ENCODE measurements around the gene SYNPO.

SYNPO gene

DNA sequence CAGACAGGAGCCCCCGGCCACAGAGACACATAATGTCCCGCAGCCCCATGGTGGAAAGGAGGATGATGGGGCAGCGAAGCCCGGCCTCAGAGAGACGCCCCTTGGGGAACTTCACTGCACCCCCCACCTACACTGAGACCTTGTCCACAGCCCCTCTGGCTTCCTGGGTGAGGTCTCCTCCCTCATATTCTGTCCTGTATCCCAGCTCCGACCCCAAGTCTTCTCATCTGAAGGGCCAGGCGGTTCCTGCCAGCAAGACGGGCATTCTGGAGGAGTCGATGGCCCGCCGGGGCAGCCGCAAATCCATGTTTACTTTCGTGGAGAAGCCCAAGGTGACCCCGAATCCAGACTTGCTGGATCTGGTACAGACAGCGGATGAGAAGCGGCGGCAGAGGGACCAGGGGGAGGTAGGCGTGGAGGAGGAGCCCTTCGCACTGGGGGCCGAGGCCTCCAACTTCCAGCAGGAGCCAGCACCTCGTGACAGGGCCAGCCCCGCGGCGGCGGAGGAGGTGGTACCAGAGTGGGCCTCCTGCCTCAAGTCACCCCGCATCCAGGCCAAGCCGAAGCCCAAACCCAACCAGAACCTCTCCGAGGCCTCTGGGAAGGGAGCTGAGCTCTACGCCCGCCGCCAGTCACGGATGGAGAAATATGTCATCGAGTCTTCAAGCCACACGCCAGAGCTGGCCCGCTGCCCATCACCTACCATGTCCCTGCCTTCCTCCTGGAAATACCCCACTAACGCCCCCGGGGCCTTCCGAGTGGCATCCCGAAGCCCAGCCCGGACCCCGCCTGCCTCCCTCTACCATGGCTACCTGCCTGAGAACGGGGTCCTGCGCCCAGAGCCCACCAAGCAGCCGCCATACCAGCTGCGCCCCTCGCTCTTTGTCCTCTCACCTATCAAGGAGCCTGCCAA is 8.9 kb downstream of the SYNPO start:
- Histone ChIP-seq H3K36me3 (ENCODE audit: insufficient read depth) (no peaks in the 10 kb centered on the region), H3K4me3 (IDR thresholded peaks at IDR 0.05; ENCODE audit: insufficient read depth, low read depth, low read length) (no peak overlapping the region), H3K4me1 (ENCODE audit: low read depth, poor library complexity, severe bottlenecking) (no peaks in the 10 kb centered on the region), H3K4me2 (no peak overlapping the region), H3K79me2 (ENCODE audit: insufficient read depth, low read depth) (no peaks in the 10 kb centered on the region), H2AFZ (ENCODE audit: low read depth) (no peak overlapping the region), H3K27me3 (ENCODE audit: insufficient read depth, low read depth) (no peaks in the 10 kb centered on the region), H4K20me1 (ENCODE audit: insufficient read depth) (no peaks in the 10 kb centered on the region), H3K9ac (no peak overlapping the region), H3K27ac (no peak overlapping the region)
- TF ChIP-seq, protein P1, sequence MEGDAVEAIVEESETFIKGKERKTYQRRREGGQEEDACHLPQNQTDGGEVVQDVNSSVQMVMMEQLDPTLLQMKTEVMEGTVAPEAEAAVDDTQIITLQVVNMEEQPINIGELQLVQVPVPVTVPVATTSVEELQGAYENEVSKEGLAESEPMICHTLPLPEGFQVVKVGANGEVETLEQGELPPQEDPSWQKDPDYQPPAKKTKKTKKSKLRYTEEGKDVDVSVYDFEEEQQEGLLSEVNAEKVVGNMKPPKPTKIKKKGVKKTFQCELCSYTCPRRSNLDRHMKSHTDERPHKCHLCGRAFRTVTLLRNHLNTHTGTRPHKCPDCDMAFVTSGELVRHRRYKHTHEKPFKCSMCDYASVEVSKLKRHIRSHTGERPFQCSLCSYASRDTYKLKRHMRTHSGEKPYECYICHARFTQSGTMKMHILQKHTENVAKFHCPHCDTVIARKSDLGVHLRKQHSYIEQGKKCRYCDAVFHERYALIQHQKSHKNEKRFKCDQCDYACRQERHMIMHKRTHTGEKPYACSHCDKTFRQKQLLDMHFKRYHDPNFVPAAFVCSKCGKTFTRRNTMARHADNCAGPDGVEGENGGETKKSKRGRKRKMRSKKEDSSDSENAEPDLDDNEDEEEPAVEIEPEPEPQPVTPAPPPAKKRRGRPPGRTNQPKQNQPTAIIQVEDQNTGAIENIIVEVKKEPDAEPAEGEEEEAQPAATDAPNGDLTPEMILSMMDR (conservative IDR thresholded peaks at IDR 0.05; ENCODE audit: low read depth, low read length), result no peak

DNA sequence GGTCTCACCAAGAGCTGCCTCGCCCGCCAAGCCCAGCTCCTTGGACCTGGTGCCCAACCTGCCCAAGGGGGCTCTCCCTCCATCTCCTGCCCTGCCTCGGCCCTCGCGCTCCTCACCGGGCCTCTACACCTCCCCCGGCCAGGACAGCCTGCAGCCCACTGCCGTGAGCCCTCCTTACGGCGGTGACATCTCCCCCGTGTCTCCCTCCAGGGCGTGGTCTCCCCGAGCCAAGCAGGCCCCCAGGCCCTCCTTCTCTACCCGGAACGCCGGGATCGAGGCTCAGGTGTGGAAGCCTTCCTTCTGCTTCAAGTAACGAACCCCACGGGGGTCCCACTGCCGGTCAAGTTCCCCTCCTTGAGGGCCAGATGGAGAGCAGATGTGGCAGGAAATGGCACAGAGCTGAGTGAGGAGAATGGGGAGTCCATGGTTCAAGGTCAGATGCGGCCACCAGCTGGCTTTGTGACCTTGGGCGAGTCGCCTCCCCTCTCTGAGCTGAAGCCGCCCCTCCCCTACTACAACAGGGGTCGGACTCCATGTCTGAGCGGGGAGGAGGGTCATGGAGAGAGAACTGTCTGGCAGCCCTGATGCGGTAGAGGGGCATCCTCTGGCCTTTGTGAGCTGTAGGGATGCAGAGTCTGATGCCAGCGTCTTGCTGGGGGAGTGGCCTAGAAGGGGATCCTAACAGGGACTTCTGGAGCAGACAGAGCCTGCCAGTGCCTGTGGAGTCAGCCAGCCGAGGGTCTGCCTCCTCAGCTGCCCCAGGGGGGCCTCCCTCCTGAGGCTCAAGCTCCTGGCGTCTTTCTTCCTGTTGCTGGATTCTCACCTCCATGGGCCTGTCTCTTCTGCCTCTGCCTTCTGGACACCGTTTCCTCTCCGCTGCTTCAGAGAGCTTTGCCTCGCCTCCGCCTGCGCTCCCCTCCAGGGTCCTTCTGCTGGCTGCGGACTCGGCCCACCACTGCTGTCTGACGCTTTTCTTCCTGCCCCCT is 9.9 kb downstream of the SYNPO start:
- Histone ChIP-seq H3K79me2 (ENCODE audit: insufficient read depth, low read depth) (no peaks in the 10 kb centered on the region), H2AFZ (ENCODE audit: low read depth) (no peak overlapping the region), H3K27me3 (ENCODE audit: insufficient read depth, low read depth) (no peaks in the 10 kb centered on the region), H3K4me3 (IDR thresholded peaks at IDR 0.05; ENCODE audit: insufficient read depth, low read depth, low read length) (no peak overlapping the region), H3K4me1 (ENCODE audit: low read depth, poor library complexity, severe bottlenecking) (no peaks in the 10 kb centered on the region), H3K4me2 (no peak overlapping the region), H3K9ac (no peak overlapping the region), H4K20me1 (ENCODE audit: insufficient read depth) (no peaks in the 10 kb centered on the region), H3K36me3 (ENCODE audit: insufficient read depth) (no peaks in the 10 kb centered on the region), H3K27ac (no peak overlapping the region)
- TF ChIP-seq, protein P1 (conservative IDR thresholded peaks at IDR 0.05; ENCODE audit: low read depth, low read length), result no peak

DNA sequence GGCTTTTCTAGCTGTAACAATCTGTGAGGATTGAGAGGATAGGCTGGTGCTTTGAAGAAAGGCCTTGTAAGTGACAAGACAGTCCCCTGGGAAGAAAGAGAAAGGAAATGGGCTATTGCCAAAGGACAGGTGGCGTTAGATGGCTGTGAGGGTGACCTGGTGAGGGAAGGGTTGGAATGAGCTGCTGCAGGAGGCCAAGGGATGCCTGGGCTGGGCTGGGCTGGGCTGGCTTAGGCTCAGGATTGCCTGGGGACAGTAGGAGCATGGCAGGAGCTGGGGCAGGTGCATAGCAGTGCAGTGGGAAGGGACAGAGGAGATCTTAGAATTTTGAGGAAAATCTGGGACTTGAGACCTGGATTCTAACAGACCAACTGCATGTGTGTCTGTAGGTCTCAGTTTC is 10.9 kb downstream of the SYNPO start:
- Histone ChIP-seq H3K4me1 (ENCODE audit: low read depth, poor library complexity, severe bottlenecking) (no peaks in the 10 kb centered on the region), H2AFZ (ENCODE audit: low read depth) (no peak overlapping the region), H3K4me2 (no peak overlapping the region), H3K9ac (no peak overlapping the region), H4K20me1 (ENCODE audit: insufficient read depth) (no peaks in the 10 kb centered on the region), H3K4me3 (IDR thresholded peaks at IDR 0.05; ENCODE audit: insufficient read depth, low read depth, low read length) (no peak overlapping the region), H3K36me3 (ENCODE audit: insufficient read depth) (no peaks in the 10 kb centered on the region), H3K27ac (no peak overlapping the region), H3K79me2 (ENCODE audit: insufficient read depth, low read depth) (no peaks in the 10 kb centered on the region), H3K27me3 (ENCODE audit: insufficient read depth, low read depth) (no peaks in the 10 kb centered on the region)
- TF ChIP-seq, protein P1 (conservative IDR thresholded peaks at IDR 0.05; ENCODE audit: low read depth, low read length), result no peak

DNA sequence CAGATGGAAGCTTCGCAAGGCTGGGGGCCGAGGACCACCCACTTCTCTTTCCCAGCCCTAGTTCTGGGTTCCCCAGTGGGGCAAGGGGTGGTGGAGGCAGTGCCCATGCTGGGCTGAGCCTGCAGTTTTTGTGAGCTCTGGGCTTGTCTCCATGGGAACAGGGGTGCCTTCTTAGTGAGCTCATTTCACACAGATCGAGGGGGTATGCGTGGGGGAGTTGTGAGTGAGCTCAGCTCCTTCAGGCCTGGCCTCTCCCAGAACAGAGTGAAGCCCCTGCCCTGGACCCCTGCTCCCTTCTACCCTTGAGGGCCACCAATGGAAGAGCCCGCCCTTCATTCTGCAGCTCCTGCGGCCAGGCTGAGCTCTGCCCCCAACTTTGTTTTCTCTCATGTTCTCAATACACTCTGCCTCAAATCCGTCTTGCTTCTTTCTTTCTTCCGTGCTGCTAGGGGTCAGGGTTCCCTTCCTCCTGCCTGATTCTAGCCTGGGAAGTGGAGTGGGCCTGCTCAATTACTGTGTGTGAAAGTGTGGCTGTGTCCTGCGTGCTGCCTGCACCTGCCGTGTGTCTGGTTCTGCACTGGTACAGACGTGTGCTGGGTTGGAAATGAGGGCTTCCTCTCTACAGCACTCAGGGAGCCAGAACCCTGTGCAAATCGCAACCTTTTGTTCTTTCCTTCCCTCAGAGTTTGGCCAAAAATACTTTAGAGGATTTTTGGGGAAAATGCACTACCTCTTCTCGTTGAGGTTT is 11.6 kb downstream of the SYNPO start:
- Histone ChIP-seq H3K4me3 (IDR thresholded peaks at IDR 0.05; ENCODE audit: insufficient read depth, low read depth, low read length) (no peak overlapping the region), H3K27ac (no peak overlapping the region), H4K20me1 (ENCODE audit: insufficient read depth) (no peaks in the 10 kb centered on the region), H3K79me2 (ENCODE audit: insufficient read depth, low read depth) (no peaks in the 10 kb centered on the region), H3K9ac (no peak overlapping the region), H3K36me3 (ENCODE audit: insufficient read depth) (no peaks in the 10 kb centered on the region), H3K4me2 (no peak overlapping the region), H3K27me3 (ENCODE audit: insufficient read depth, low read depth) (no peaks in the 10 kb centered on the region), H2AFZ (ENCODE audit: low read depth) (no peak overlapping the region), H3K4me1 (ENCODE audit: low read depth, poor library complexity, severe bottlenecking) (no peaks in the 10 kb centered on the region)
- TF ChIP-seq, protein P1 (conservative IDR thresholded peaks at IDR 0.05; ENCODE audit: low read depth, low read length), result no peak

Measured in KMS-11 (cell line).